GM18517 (cell line): ENCODE data around the gene PRSS33.

Source experiments
- ATAC-seq: cut with Tn5 transposase; IDR thresholded peaks from one replicate; pipeline ENCODE4 v1.9.1; 2021; ENCODE audit warnings: mild to moderate bottlenecking, moderate library complexity; ENCODE audit not compliant: unreplicated experiment

The PRSS33 gene

GRCh38 chr16:2777903-2778629, 9.3 kb downstream of the PRSS33 start:
- no peak for ATAC-seq

- peak; percentile 67 for ATAC-seq
These were observed 10.0 kb downstream of the PRSS33 start, which contains the start of gene ELOB for GRCh38 chr16:2777231-2777902. ELOB (minus strand) TSS chr16:2777280; CDS start chr16:2777239, 41 bp downstream.

DNA sequence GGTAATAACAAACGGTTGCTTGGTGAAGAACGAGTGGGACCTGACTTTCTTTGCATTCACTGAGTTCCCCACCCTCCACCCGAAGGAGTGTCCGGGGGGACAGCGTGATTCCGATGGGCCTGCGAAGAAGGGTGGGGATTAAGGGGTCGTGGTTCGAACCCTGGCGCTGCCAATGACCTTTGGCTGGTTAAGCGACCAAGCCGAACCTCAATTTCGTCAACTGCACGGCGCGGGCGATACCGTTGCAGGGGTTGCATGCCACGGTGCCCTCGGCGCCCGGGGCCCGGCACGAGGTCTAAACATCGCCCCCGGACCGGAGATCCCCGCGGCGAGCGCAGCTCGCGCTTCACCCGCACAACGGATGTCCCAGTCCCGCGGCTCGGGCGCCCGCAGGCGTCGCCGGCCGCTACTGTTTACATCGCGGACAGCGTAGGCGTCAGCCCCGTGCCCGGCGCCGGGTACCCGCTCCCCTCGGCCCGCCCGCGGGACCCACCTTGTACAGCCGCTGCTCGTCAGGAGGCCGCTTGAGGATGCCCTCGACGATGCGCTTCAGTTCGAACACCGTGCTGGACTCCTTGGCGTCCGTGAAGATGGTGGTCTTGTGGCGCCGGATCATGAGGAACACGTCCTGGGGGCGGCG, 10.7 kb downstream of the PRSS33 start:
- peak; percentile 24 for ATAC-seq

DNA sequence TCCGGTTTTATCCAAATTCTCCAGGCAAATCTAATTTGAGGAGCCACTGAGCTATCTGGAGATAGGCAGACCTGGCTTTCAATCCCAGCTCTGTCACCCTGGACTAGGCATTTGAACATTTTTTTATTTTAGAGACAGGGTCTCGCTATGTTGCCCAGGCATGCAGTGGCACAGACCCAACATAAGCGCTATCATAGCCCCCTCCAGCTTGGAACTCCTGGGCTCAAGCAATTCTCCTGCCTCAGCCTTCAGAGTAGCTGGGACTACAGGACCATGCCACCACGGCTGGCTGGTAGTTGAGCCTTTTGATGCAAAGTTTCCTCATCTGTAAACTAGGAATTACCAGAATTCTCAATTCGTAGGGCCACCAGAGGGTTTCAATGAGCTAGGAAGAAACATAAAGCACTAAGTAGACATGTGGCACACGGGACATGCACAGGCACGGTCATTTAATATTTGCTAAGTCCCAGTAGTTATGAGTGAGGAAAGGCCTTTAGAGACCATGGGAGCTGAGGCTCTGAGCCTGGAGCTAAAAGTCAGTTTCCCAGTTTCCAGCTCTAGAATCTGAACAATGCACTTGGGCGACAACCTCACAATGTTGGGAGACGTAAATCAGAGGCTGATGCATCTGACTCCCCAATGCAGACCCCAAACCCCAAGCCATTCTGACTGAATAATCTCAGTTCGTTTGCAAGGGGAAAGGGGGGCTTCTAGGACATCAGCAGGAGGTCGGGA, 11.4 kb downstream of the PRSS33 start:
- ATAC-seq, result no peak

- no peak for ATAC-seq
These were observed 12.1 kb downstream of the PRSS33 start for GRCh38 chr16:2775131-2775716.

DNA sequence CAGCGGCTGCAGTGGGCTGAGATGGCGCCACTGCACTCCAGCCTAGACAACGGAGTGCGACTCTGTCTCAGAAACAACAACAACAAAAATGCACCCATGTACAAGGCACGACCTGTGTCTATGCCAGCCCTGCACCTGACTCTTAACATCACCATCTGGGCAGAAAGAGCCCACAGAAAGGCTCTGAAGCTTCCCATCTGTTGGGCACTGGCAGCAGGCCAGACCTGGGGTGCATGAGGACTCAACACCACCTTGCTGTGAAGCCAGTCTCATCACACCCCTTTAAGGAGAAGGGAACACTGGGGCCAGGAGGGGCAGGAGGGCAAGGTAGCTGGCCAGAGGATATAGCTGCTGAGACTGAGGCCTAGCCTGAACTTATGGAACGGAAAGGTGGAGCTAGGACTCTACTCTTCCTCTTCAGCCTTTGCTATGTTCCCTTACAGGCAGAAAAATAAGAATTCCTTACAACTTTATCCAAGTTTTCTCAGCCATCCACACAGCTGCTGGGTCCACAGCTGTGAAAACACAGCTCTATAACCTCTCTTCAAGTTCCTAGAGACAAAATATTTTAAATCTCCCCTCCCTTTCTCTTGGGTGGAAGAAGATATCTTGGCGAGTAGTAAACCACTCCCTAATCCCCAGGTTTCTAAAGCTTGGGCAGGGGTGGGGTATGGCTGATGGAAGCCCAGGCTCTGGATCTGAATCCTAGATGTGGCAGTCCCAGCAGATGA, 13.0 kb downstream of the PRSS33 start:
- no peak for ATAC-seq

DNA sequence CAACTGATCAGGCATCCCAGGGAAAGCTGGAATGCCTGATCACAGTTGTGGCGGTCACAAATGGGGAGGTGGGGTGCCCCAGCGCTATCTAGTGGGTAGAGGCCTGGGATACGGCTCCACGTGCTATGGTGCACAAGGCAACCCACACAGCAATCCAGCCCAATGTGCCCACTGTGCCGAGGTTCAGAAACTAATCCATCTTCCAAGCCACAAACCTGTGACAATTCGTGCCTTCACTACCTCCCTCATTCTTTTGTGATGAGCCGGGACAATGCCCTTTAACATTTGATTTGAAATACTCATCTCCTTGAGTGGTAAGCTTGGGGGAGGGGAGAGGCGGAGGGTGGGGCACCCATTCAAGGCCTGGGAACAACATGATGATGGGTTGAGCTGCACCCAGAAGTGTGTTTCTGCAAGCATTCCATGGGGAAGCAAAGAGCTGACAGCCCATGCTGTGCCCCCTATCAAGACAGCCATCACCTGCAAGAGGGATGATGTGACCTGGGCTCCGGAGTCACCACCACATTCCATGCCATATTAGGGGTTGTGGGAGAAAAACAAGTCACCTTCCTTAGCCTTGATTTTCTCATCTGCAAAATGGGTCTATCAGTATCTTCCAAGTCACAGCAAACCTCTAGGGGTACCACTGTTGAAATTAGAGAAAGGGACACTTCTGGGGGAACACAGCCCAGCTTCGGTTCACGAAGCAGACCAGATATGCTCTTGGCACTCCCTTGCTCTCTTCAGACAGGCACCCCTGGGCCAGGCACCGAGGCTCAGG, 14.0 kb downstream of the PRSS33 start:
- no peak for ATAC-seq

- no peak for ATAC-seq
These were observed 15.6 kb downstream of the PRSS33 start for GRCh38 chr16:2771496-2772402.

GRCh38 chr16:2770057-2770951, 17.1 kb downstream of the PRSS33 start:
- no peak for ATAC-seq

GRCh38 chr16:2769675-2770056, 17.7 kb downstream of the PRSS33 start:
- ATAC-seq, result no peak

GRCh38 chr16:2769100-2769529, 18.2 kb downstream of the PRSS33 start:
- ATAC-seq, result no peak

DNA sequence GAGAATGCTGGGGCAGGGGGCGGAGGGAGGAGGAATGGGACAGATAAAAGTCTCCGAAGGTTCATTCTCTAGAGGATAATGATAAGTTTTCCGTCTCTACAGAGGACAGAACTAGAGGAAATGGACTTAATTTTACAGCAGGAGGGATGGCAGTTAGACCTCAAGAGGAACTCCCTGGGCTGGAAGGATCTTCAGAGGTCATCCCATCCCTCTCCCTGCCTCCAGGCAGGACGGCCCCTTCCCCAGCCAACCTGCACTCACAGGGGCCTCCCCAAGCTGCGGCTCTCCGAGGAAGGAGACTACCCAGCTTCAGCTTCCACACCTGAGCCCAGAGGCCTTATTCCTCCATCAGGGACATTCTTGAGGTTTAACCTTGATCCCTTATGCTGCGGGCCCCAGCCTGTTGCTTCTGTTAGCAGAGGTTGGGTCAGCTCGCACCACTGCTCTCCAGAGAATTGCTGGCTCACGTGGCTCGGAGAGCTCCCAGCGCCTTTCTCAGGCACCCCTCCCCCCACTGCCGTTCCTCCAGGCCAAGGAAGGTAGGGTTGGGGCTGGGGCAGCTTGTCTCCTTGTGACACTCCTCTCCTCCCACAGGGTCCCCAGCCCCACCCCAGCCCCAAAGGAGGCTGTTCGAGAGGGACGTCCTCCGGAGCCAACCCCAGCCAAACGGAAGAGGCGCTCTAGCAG, 18.8 kb downstream of the PRSS33 start:
- no peak for ATAC-seq

GRCh38 chr16:2767891-2768290, 19.5 kb downstream of the PRSS33 start:
- no peak for ATAC-seq

DNA sequence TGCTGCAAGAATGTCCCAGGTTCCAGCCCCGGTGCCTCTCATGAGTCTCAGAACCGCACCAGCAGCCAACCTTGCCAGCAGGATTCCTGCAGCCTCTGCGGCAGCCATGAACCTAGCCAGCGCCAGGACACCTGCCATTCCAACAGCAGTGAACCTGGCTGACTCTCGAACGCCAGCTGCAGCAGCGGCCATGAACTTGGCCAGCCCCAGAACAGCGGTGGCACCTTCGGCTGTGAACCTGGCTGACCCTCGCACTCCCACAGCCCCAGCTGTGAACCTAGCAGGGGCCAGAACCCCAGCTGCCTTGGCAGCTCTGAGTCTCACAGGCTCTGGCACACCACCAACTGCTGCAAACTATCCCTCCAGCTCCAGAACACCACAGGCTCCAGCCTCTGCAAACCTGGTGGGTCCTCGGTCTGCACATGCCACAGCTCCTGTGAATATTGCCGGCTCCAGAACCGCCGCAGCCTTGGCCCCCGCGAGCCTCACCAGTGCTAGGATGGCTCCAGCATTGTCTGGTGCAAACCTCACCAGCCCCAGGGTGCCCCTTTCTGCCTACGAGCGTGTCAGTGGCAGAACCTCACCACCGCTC, 20.1 kb downstream of the PRSS33 start:
- no peak for ATAC-seq

DNA sequence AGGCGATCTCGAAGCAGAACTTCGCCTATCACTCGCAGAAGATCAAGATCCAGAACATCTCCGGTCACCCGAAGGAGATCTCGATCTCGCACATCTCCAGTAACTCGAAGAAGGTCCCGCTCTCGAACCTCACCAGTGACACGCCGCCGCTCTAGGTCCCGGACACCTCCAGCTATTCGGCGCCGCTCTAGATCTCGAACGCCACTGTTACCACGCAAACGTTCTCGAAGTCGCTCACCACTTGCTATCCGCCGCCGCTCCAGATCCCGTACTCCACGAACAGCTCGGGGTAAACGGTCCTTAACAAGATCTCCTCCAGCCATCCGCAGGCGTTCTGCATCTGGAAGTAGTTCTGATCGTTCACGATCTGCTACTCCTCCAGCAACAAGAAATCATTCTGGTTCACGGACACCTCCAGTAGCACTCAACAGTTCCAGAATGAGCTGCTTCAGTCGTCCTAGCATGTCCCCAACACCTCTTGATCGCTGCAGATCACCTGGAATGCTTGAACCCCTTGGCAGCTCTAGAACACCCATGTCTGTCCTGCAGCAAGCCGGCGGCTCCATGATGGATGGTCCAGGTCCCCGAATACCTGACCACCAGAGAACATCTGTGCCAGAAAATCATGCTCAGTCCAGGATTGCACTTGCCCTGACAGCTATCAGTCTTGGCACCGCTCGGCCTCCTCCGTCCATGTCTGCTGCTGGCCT, 20.8 kb downstream of the PRSS33 start:
- no peak for ATAC-seq
